Measurements from ENCODE around the gene OVOL2. TPM values are rescaled to one million over a fixed set of nuclear protein-coding genes. Genes with fewer than 3 reads are reported as not detected.

Gene OVOL2
- total RNA-seq, 1 donor from 2014 or later = 1.0 TPM

DNA sequence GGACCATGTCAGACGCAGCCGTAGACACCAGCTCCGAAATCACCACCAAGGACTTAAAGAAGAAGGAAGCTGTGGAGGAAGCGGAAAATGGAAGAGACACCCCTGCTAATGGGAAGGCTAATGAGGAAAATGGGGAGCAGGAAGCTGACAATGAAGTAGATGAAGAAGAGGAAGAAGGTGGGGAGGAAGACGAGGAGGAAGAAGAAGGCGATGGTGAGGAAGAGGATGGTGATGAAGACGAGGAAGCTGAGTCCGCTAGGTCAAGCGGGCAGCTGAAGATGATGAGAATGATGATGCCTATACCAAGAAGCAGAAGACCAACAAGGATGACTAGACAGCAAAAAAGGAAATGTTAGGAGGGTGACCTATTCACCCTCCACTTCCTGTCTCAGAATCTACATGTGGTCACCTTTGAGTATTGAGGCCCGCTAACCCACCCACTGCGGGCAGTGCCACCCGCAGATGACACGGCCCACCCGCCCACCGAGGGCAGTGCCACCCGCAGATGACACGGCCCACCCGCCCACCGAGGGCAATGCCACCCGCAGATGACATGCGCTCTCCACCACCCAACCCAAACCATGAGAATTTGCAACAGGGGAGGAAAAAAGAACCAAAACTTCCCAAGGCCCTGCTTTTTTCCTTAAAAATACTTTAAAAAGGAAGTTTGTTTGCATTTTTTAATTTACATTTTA, 45.6 kb downstream of the OVOL2 start:
- no peak for DNase-seq

DNA sequence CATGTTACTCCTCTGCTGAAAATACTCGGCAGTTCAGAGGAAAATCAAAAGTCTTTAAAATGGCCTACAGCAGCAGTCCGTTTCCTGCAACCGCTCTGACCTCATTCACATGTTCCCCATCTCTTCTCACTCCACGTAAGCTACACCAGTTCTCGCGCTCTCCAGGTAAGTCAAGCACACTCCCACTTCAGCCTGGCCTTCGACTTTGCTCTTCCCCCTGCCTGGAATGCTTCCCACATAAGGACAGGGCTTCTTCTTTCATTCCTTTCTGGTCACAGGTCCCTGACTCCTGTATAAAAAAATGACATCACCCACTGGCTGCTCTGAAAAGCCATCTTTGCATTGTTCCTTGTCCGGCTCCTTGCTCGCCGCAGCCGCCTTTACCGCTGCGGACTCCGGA, 46.2 kb downstream of the OVOL2 start:
- DNase-seq = no peak

DNA sequence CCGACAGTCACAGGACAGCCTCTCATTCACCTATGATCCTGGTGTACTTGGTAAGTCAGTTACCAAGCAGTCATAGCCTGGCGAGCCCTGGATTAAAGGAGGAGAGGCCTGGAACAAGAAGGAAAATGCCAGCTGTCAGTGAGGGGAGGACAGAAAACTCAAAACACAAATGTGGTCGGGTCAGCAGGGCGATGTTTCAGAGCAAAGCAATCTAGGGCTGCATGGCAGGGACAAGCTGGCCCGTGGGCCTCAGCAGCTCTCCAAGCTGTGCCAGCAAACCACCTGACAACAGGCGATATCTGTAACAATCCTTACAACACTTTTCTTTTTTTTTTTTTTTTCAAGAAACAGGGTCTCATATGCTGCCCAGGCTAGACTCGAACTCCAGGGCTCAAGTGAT, 48.6 kb downstream of the OVOL2 start:
- peak; percentile 49 for DNase-seq

DNA sequence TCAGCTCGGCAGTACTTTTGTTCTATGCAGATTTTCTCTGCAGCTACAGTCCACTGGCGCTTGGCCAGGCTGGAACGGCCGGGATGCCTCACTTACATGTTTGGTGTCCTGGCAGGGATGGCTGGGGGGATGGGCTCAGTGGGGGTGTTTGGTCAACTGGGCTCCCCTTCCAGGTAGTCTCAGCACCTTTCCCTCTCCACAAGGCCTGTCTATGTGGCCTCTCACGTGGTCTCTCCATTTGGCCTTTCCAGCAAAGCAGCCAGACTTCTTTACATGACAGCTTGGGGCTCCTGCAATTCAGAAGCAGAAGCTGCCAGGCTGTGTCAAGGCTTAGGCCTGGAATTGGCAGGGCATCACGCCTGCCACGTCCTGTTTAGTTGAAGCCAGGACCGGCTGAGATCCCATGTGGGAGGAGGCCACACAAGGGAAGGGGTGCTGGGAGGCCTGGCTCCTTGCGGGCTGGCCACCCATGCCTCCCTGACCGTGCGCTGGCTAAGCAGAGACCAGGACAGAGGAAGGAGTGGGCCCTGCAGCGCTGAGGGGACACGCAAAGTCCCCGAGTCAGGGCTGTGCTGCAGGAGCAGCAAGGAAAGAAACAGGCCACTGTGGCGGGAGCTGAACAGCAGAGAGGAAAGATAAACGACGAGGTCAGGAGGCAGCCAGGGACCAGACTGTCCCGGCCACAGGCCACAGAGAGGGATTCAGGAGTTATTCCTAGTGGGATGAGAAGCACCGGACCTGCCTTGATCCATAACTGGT, 50.0 kb downstream of the OVOL2 start:
- peak; percentile 37 for DNase-seq

DNA sequence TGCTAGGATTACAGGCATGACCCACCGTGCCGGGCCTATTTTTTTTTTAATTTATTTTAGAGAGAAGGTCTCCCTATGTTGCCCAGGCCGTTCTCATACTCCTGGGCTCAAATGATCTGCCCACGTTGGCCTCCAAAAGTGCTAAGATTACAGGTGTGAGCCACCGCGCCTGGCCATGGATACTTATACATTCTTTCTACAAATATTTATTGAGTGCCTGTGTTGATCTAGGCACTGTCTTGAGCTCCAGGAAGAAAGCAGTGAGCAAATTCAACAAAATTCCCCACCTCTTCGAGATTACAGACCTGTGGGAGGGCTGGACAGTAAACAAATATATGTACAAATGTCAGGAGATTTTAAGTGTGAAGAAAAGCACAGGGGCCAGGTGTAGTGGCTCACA, 51.0 kb downstream of the OVOL2 start:
- no peak for DNase-seq

DNA sequence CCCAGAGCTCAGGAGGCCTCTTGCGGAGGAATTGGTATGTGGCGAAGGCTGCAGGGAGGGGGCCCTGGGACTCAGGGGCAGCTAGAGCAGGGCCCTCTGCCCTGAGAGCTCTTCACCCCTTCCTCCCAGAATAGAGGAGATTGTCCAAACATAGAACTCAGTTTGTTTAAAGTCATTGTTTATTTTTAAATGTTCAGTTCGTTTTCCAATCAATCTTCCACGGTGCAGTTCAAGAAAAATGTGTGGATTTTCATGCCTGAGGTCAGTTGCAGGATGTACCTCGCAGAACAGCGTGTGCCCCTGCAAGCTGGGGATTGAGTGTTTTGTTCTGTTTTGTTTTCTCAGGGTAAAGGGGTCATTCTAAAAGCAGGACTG, 51.7 kb downstream of the OVOL2 start:
- no peak for DNase-seq

DNA sequence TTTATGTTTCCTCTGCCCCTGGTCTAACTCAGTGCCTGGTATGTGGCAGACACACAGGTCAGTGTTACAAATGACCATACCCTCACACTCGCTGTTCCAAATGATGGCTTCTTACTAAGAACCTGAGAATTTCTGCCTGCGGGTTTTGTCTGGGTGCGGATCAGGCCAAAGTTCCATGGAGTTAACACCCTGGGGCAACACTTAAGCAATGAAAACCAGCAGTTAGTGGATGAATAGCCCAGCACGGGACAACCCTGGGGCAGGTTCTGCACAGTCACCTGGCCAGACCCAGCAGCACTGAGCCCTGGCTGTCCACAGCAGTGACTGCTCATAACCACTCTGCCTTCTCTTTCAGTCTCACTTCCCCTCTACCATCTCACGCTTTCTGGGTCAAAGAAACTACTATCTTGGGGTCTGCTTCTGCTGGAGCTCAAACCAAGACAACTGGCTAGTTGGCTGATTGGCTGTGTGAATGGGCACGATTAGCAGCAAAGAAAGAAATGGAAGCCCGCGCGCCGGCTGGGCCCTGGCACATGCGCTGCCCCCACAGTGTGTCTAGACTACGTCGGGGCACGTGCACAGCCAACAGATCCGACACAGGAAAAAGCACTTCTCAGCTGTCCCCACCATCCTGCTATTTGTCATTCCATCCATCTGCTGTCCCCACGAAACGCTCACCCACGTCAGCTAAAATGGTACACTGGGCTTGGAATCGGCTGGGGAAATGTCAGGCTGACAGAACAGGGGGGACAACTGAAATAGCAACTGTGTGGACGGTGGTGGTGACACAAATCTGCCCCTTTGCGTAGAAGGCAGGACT, 52.3 kb downstream of the OVOL2 start:
- DNase-seq = peak; percentile 39

DNA sequence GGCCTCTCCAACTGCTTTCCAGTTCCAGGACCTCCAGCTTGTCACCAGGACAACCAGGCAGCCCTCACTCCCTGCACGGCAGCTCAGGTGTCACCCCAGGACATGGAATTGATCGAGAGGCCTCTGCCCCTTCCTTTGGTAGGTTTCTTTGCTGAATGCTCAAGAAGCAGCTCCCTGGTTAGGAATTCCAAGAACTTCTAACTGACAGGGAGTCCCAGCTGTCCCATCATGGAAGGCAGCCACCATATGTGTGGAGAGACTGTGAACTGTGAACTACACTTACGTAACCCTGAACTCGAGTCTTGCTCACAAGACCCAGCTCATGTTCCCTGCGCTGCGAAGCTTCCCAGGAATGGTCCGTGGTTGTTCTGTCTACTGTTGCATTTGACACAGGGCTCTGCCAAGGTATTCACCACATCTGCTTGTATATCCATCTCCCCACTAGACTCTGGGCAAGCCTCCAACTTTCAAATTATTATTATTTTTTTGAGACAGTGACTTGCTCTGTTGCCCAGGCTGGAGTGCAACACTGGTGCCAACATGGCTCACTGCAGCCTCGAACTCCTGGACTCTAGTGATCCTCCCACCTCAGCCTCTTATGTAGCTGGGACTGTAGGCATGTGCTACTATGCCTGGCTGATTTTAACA, 53.2 kb downstream of the OVOL2 start:
- peak; percentile 75 for DNase-seq

DNA sequence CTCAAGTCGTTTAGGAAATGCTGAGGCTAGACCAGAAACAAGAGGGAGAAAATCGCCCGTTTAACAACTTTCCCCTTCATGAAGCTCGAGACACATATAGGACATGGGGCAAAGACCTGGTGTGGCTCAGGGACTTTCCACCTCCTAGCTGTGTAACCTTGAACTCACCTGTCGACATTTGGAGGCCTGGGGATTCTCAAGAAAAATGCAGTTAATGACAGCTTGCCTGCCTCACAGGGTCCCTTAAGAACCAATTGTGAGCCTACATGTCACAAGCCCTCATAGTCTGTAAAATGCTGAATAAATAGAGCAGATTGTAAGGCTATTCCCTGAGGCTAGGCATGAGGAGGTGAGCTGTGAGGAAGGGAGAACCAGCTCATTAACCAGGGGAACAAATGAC, 53.8 kb downstream of the OVOL2 start:
- no peak for DNase-seq

DNA sequence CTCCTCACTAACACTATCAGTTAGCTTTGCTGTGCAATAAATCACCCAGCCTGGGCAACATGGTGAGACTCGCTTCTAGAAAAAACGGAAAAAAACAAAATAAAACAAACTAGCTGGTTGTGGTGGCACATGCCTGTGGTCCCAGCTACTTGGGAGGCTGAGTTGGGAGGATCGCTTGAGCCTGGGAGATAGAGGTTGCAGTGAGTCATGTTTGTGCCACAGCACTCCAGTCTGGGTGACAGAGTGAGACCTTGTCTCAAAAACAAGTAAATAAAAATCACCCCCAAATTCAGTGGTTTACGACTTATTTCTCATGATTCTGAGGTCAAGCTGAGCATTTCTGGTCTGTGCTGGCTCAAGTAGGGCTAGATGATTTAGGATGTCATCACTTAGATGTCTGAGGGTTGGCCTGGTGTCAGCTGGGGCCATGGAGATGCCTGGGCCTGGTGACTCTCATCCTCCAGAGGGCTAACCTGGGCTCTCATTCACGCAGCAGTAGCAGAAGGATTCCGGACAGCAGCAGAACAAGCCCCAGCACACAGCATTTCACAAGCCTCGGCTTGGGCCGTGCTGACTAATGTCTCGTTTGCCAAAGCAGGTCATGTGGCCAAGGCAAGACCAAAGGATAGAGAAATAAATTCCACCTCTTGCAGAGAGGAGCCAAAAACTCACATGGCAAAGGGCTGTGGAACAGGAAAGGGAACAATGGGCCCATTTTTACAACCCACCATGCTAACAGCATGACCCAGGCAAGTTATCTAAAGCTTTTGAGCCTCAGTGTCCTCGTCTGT, 56.4 kb downstream of the OVOL2 start:
- DNase-seq = no peak

DNA sequence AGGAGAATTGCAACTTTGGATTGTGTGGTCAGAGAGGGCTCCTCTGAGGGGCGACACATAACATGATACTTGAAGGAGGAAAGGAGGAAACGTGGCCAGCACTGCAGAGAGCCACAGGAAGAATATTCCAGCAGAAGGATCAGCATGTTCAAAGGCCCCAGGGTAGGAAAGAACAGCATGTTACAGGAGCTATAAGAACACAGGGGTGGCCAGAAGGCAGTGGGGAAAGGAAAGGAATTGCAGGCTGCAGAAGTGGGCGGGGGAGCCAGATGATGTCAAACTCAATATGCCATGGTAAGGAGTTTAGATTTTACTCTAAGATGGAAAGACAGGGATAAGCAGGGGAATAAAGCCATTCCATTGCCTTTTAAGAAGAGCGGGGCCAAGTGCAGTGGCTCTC, 58.1 kb downstream of the OVOL2 start:
- no peak for DNase-seq

DNA sequence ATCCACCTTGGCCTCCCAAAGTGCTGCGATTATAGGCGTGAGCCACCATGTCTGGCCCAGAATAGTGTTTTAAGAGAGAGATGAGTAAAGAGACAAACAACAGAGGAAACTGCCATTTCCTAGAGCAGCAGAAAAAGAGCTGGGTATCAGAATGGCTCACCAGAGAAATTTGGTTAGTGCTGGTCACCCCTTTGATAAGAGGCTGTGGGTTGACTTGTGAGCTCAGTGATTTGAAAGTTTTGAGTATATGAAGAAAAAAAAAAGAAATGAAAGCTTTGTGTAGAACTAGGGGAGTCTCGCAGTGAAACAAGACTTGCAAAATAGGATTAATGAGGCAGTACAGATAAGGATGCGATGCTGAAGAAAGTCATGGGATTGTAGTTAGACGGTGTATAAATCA, 59.3 kb downstream of the OVOL2 start:
- DNase-seq = no peak

DNA sequence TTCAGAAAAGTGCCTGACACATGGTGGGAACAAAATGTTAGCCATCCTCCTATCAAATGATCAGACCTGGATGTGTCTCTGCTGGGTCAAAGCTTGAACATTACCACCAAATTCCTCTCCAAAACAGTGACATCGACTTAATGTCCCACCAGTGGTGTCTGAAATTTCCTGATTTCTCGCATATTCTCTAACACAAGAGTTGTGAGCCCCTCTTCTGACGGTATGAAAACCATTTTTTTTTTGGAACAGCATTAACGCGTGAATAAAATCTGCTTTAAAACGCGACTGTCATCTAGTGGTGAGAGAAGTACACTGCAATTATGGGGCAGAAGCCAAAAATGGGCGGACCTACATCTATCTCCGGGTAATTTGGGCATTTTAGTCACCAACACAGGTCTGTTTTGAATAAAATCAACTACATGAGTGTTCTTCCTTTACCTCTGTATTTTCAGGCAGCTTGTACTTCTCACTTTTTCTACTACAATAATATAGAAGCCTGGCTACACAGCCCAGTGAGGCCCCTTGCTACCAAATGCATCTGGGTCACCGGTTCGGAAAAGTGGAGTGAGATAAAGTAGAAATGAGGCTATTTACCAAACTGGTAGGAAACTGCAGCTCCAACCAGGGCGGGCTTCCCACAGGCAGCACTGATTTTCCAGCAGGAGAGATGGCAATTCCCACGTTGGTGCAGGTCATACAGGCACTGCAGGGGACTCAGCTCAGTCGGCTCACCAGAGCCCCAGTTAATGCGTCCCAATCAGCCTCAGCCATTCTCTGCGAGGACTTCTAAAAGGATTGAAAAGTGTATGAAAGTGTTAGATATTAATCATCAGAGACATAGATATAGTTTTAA, 61.5 kb downstream of the OVOL2 start:
- peak; percentile 85 for DNase-seq

DNA sequence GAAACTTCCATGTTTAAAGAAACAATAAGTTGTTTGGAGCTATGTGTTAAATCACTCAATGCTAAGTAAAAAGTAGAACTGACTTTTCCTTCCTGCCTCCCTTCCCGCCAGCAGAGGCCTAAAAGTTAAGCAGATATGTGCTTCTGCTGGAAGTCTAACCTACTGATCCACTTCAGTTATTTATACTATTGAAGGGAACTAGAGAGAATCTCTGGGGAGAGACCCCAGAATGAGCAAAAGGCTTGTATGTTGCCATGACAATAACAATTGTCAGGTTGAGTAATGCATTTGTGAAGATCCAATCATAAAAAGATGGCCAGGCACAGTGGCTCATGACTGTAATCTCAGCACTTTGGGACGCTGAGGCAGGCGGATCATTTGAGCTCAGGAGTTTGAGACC, 64.2 kb downstream of the OVOL2 start:
- no peak for DNase-seq

DNA sequence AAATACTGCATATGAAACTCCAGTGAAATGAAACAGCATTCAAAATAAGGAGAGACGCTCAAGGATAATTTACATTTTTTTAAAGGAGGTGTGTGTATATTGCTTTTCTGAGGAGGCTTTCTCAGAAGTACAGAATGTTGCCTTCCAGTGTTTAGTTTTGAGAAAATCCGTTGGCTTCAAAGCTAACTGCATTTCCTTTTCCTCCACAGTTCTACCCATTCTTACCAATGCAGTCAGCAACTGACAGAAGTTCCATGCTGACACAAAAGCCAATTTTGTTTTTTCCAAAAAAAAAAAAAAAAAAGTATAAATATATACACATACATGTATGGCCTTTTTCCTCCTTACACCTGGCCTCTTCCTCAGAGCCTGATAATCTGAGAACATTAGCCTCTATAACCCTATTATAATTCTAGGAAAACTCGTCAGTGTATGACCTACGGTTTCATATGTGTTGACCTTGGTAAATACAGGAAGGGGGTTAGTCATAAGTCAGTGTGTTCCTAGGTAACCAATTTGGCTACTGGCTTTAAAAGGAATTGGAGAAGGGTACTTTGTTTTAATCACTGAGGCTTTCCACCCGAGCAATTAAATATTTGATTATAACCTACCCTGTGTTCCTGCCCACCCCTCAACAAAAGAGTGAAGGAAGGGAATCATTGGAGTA, 64.7 kb downstream of the OVOL2 start:
- no peak for DNase-seq

DNA sequence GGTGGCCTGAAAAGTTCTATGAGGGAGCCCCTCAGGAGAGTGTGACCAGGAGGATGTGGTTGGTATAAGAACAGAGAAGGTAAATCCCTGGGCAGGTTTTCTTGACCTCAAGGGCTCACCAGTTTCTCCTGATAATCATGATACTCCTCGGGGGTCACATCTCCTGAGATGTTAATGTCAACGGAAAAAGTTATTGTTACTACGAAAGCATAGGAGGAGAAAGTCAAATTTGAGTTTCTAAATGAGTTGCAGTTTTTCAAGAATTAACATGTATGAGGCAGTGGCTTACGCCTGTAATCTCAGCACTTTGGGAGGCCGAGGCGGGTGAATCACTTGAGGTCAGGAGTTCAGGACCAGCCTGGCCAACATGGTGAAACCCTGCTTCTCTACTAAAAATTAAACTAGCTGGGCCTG, 65.5 kb downstream of the OVOL2 start:
- DNase-seq = no peak

DNA sequence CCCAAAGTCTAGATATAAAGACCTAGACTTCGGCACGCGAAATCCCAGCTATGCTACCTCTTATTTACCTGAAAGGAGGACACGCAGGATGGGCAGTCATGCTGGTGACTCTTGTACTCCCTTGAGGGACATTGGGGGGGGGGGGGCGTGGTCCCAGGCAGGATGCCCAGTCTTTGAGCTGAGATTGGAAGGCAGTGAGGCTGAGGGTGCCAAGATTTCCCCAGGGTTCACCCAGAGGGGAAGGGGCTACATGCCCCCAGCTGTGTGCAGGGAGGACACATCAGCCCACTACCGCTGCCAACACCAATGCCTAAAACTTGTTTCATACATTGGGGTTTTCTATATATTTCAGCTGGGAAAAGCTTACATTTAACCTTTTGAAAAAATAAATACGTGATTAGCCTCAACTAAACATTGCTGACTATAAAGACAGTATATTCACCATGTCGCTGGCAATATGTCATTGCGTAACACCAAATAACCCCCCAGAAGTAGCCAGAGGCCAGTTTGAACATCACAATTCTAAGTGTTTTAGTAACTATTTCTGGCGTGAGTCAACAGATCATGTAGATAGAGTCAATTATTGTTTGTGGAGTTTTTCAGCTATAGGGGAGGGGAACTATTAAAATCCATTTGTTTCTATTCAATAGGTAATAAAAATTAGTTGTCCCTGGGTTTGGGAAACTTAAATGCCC, 67.3 kb downstream of the OVOL2 start:
- no peak for DNase-seq

DNA sequence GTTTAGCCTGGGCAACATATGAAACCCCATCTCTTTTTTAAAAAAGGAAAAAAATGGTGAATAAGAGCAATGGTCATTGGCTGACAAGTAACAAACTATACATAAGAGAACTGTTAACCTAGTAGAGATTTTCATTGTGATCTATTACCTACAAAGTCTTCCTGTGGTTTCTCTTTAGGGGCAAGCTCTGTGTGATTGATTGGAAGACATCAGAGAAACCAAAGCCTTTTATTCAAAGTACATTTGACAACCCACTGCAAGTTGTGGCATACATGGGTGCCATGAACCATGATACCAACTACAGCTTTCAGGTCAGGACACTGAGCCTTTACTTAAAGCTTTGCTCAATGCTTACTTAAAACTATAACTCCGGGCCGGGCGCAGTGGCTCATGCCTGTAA, 69.7 kb downstream of the OVOL2 start:
- DNase-seq = no peak

DNA sequence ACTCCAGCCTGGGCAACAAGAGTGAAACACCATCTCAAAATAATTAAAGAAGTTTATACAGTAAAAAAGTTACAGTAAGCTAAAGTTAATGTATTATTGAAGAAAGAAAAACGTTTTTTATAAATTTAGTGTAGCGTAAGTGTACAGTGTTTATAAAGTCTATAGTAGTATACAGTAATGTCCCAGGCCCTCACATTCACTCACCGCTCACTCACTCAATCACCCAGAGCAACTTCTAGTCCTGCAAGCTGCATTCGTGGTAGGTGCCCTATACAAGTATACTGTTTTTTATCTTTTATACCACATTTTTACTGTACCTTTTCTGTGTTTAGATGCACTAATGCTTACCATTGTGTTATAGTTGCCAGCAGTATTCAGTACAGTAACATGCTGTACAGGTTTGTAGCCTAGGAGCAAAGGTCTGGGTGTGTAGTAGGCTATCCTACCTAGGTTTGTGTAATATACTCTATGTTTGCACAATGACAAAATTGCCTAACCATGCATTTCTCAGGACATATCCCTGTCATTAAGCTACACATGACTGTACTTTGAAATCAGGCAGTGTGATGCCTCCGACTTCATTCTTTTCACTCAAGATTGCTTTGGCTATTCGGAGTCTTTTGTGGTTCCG, 72.2 kb downstream of the OVOL2 start:
- DNase-seq = no peak

Measured in tongue (tissue), 2 donors.